ENCODE measurements around the gene COBL. TPM values are rescaled to one million over a fixed set of nuclear protein-coding genes. Genes with fewer than 3 reads are reported as not detected.

Gene COBL
- total RNA-seq, 6 experiments from 2014 or later = 21.5 to 35.9 (median 24.6) TPM

DNA sequence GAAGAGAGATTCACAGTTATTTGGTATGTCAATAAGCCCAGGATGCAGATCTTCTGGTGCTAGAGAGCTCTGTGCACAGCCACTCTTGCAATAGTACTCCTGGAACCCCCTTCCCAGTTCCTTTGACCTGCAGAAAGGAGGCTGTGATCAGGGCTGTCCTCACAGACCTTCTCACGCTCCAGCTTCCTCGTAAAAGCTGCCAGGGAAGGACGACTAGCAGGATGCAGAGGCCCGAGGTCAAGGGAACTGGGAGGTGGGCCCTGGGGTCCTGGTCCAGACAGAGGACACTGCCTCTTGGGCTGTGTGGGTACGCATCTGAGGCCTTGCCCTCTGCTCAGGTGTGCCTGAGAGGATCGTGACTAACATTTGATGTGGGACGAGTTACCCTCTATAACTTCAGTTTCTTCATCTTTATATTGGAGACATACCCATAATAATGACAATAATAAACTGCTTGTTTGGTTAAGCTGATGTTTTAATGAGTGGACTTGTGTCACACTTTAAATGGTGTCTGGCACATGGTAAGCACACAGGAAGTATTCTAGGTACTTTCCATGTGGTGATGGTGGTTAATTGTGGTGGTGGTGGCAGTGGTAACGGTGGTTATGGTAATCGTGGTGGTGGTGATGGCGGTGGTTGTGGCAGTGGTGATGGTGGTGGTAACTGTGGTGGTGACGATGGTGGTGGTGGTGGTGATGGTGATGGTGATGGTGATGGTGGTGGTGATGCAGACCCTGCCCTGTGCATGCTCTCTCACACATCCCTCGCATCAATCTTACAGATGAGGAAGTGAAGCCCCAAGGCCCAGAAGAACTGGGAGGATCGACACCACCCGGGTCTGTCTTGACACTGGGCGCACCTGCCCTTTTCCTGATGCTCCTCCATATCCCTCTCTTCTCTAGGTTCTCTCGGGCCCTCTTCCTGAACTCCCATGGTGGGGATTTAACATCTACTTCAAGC is 298.8 kb downstream of the COBL start:
- H3K36me3 ChIP-seq = no peaks in the 10 kb centered on the region
- H3K27ac ChIP-seq = no peak overlapping the region
- H3K27me3 ChIP-seq = no peaks in the 10 kb centered on the region
- H3K9me3 ChIP-seq = no peaks in the 10 kb centered on the region
- intact Hi-C loops (cut with DNase I) = no loop called here
- DNase-seq (peak in 1 of 3 donors; percentile 24), ATAC-seq (no peak)
- H3K4me3 ChIP-seq = no peak overlapping the region
- no peak for TF ChIP-seq POLR2A (IDR thresholded peaks at IDR 0.05)
- H3K4me1 ChIP-seq = no peaks in the 10 kb centered on the region
- WGBS (ENCODE audit: insufficient coverage, low coverage, low lambda C conversion rate, missing lambda C conversion rate) = 80% methylated on average over 13 of the region's 16 CpGs

DNA sequence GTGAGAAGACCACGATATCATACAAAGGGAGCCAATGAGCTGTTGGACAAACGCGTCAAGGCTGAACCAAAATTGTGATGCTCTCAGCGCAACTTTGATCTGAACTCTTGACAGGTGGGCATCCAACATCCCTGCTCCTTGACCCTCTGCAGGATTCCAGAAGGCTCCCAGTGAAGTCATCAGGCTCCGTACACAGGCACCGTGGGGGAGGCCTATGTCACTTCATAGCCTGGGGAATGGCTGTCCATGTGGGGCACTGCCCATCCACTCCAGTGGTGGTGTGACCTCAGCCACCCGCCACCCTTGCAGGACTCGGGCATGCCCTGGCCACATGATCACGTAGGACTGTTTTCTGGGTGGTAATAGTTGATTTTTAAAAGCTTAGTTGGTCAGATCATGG is 300.1 kb downstream of the COBL start:
- Histone ChIP-seq H3K27me3 (no peaks in the 10 kb centered on the region), H3K4me1 (no peaks in the 10 kb centered on the region), H3K27ac (no peak overlapping the region), H3K36me3 (no peaks in the 10 kb centered on the region), H3K9me3 (no peaks in the 10 kb centered on the region), H3K4me3 (no peak overlapping the region)
- TF ChIP-seq, protein P1, sequence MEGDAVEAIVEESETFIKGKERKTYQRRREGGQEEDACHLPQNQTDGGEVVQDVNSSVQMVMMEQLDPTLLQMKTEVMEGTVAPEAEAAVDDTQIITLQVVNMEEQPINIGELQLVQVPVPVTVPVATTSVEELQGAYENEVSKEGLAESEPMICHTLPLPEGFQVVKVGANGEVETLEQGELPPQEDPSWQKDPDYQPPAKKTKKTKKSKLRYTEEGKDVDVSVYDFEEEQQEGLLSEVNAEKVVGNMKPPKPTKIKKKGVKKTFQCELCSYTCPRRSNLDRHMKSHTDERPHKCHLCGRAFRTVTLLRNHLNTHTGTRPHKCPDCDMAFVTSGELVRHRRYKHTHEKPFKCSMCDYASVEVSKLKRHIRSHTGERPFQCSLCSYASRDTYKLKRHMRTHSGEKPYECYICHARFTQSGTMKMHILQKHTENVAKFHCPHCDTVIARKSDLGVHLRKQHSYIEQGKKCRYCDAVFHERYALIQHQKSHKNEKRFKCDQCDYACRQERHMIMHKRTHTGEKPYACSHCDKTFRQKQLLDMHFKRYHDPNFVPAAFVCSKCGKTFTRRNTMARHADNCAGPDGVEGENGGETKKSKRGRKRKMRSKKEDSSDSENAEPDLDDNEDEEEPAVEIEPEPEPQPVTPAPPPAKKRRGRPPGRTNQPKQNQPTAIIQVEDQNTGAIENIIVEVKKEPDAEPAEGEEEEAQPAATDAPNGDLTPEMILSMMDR (IDR thresholded peaks at IDR 0.05) = no peak
- TF ChIP-seq POLR2A (IDR thresholded peaks at IDR 0.05) = no peak
- ATAC-seq = peak in 3 of 4 donors; percentile 14 to 30 (median 22)
- intact Hi-C loops (cut with DNase I) = no loop called here
- WGBS (ENCODE audit: insufficient coverage, low coverage, low lambda C conversion rate, missing lambda C conversion rate) = 90% methylated on average over 2 of the region's 9 CpGs
- peak in 1 of 3 donors; percentile 34 for DNase-seq

DNA sequence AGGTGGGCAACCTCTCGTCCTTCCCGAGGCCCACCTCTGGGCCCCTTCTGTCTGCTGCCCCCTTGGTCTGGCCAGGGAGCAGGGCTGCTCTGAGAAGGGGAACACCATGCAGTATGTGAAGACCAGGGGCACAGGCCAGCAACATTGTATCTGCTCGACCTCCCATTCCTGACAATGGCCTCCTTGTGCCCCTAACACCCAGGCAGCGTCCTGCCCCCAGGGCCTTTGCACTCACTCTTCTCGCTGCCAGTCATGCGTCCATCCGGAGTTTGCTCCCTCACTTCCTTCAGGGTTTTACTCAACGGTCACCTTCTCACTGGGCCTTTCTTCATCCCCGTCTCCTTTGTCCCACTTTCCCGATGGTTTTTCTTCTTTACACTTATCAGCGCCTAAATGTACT is 301.0 kb downstream of the COBL start:
- WGBS (ENCODE audit: insufficient coverage, low coverage, low lambda C conversion rate, missing lambda C conversion rate) = 89% methylated on average over 8 of the region's 11 CpGs
- Histone ChIP-seq H3K4me3 (no peak overlapping the region), H3K27me3 (no peaks in the 10 kb centered on the region), H3K4me1 (no peaks in the 10 kb centered on the region), H3K36me3 (no peaks in the 10 kb centered on the region), H3K9me3 (no peaks in the 10 kb centered on the region), H3K27ac (no peak overlapping the region)
- no peak for TF ChIP-seq POLR2A (IDR thresholded peaks at IDR 0.05)
- TF ChIP-seq, protein P1 (IDR thresholded peaks at IDR 0.05) = no peak
- DNase-seq (peak in 1 of 3 donors; percentile 35), ATAC-seq (no peak)
- intact Hi-C loops (cut with DNase I) = no loop called here

DNA sequence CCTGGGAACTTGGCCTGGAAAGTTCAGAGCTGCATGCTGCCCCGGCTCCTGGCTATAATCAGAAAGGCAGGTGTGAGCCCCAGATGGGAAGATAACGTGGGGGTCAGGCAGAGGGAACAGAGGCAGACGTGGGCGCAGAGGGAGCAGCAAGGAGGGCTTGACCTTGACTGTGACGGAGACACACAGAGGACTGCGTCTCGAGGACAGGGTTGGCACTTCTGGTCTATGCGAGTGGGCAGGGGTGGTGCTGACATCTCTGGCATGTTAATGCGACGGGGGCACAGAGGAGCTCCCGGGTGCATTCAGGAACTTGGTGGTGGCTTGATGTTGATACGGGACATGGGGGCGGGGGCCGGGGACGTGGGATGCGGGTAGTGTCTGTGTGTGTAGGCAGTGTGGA is 301.8 kb downstream of the COBL start:
- TF ChIP-seq POLR2A (IDR thresholded peaks at IDR 0.05) = no peak
- TF ChIP-seq, protein P1 (IDR thresholded peaks at IDR 0.05) = no peak
- intact Hi-C loops (cut with DNase I) = no loop called here
- Histone ChIP-seq H3K36me3 (no peaks in the 10 kb centered on the region), H3K9me3 (no peaks in the 10 kb centered on the region), H3K4me3 (no peak overlapping the region), H3K27ac (no peak overlapping the region), H3K4me1 (no peaks in the 10 kb centered on the region), H3K27me3 (no peaks in the 10 kb centered on the region)
- 90% methylated on average over 12 of the region's 16 CpGs for WGBS (ENCODE audit: insufficient coverage, low coverage, low lambda C conversion rate, missing lambda C conversion rate)
- ATAC-seq = peak in 1 of 4 donors; percentile 17
- DNase-seq = no peak

DNA sequence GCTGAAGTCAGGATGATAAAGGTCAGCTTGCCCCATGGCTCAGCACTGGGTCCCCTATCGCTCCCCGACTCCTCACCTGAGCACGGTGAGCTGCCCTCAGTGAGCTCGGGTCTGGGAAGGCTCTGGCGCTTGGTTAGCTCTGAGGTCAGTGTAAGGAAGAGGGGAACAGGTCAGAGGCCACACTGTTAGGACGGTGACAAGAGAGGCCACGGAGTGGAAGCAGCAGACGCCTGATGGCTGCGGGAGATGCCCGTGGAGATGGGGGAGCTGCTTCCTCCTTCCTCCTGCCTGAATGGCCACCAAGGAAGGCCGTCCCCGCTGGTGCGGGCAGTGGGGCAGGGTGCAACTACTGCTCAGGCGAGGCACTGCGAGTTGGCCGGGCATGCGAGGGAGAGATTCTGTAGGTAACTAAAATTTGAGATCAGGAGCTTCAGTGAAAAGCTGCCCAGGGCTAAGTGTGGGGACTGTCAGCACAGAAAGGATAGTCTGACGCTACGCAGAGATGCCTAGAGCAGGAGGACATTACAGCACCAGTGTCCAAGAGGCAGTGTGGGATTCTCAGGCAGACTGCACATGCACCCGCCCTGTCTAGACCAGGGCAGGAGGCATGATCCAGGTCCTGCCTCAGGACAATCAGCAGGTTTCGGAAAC is 302.6 kb downstream of the COBL start:
- WGBS (ENCODE audit: insufficient coverage, low coverage, low lambda C conversion rate, missing lambda C conversion rate) = 71% methylated on average over 7 of the region's 21 CpGs
- H3K27me3 ChIP-seq = no peaks in the 10 kb centered on the region
- no peak for TF ChIP-seq POLR2A (IDR thresholded peaks at IDR 0.05)
- TF ChIP-seq, protein P1 (IDR thresholded peaks at IDR 0.05) = no peak
- peak in 3 of 4 donors; percentile 8 to 35 (median 19) for ATAC-seq
- no peak overlapping the region for H3K27ac ChIP-seq
- DNase-seq = no peak
- H3K4me3 ChIP-seq = no peak overlapping the region
- intact Hi-C loops (cut with DNase I) = no loop called here
- no peaks in the 10 kb centered on the region for H3K4me1 ChIP-seq
- no peaks in the 10 kb centered on the region for H3K36me3 ChIP-seq
- no peaks in the 10 kb centered on the region for H3K9me3 ChIP-seq

Measured in right lobe of liver (tissue), 6 donors.